A673 (cell line): ENCODE measurements around the gene PAX5. TPM values are rescaled to one million over a fixed set of nuclear protein-coding genes. Genes with fewer than 3 reads are reported as not detected.

Experiments
- BruUV-seq: library from RNA; stranded (reverse); fragments of 400-500 nt; replicated peaks from 2 replicates; lab custom pipeline; 2021; lab: Mats Ljungman, UMichigan
- CTCF ChIA-PET: fragments of 300-600 bp; sonication (Branson Sonifier 250); formaldehyde crosslinking; loops from one replicate; lab custom pipeline; 2022; ENCODE audit warnings: antibody characterized with exemption; lab: Charles Lee
- POLR2A ChIA-PET: fragments of 300-600 bp; sonication (Branson Sonifier 250); formaldehyde crosslinking; loops from one replicate; lab custom pipeline; 2022; ENCODE audit warnings: antibody characterized with exemption; ENCODE audit not compliant: low non-redundant PET; lab: Charles Lee
- DNase-seq: peaks from one replicate; pipeline ENCODE4 v3.0.0-alpha.2; 2015; ENCODE audit warnings: low spot score
- H3K27ac ChIP-seq: fragments of 200-600 bp; sonication (generic); 2 replicates; pipeline ENCODE4 v1.5.1; 2016; ENCODE audit warnings: mixed run types, low read depth, mild to moderate bottlenecking, mixed read lengths, antibody characterized with exemption, low read length; ENCODE audit not compliant: poor library complexity, severe bottlenecking
- H3K27me3 ChIP-seq: fragments of 200-600 bp; sonication (generic); replicated peaks from 2 replicates; pipeline ENCODE4 v1.6.1; 2017; ENCODE audit warnings: mixed run types, low read depth, mild to moderate bottlenecking, mixed read lengths, antibody characterized with exemption, low read length; ENCODE audit not compliant: insufficient read depth, poor library complexity
- H3K36me3 ChIP-seq: fragments of 200-600 bp; sonication (generic); 2 replicates; pipeline ENCODE4 v1.6.1; 2016; ENCODE audit warnings: mixed run types, mild to moderate bottlenecking, mixed read lengths, antibody characterized with exemption, low read length; ENCODE audit not compliant: insufficient read depth, poor library complexity, severe bottlenecking
- H3K4me1 ChIP-seq: fragments of 200-600 bp; sonication (generic); 2 replicates; pipeline ENCODE4 v1.6.1; 2017; ENCODE audit warnings: mixed run types, mild to moderate bottlenecking, mixed read lengths, antibody characterized with exemption, low read length; ENCODE audit not compliant: insufficient read depth, poor library complexity, severe bottlenecking
- H3K4me3 ChIP-seq: fragments of 200-600 bp; sonication (generic); 2 replicates; pipeline ENCODE4 v1.5.1; 2016; ENCODE audit warnings: low read depth, mixed run types, mild to moderate bottlenecking, mixed read lengths, low read length; ENCODE audit not compliant: poor library complexity, severe bottlenecking
- H3K9me3 ChIP-seq: fragments of 200-600 bp; sonication (generic); 2 replicates; pipeline ENCODE4 v1.6.1; 2016; ENCODE audit warnings: mixed run types, low read depth, mild to moderate bottlenecking, mixed read lengths, antibody characterized with exemption, low read length; ENCODE audit not compliant: poor library complexity, severe bottlenecking
- EZH2 ChIP-seq: fragments of 200-600 bp; sonication (generic); IDR thresholded peaks from 2 replicates; pipeline ENCODE4 v1.6.1; 2017; ENCODE audit warnings: borderline replicate concordance, low read depth, mild to moderate bottlenecking, mixed read lengths, antibody characterized with exemption, low read length; ENCODE audit not compliant: poor library complexity, severe bottlenecking
- intact Hi-C: fragments of 100-400 bp; cut with micrococcal nuclease; formaldehyde crosslinking; loops from one replicate; pipeline ENCODE4 v1.10.0; 2022; ENCODE audit not compliant: unreplicated experiment
- total RNA-seq: library from RNA; stranded (reverse); gene quantifications from 2 replicates; pipeline ENCODE4 v1.2.3, GENCODE V29; 2021
- TF ChIP-seq, protein P1 (sequence below): fragments of 300-800, 200-600 bp; sonication (generic); conservative IDR thresholded peaks from 2 replicates; pipeline ENCODE4 v1.5.1; 2017; ENCODE audit warnings: low read depth, mild to moderate bottlenecking, antibody characterized with exemption, low read length, moderate library complexity, mixed read lengths

The PAX5 gene
- total RNA-seq, 1 experiment from 2014 or later, result 5.5 TPM

DNA sequence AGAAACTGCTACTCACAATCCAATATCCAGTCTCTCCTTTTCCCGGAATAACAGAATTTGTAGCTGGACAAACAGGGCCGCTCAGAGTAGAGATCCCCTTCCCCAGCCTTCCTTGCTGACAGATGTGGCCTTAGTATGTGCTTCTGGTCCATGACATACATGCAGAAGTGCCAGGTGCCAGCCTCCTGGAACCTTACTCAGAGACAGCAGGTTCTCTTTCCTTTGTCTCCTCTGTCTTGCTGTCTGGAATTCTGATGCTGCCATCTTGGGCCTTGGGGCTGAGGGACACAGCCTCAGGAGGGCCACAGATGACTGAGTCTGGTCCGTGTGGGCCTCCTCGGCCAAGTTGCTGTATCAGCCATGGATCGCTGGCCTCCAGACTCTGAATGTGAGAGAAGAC, 210.1 kb downstream of the PAX5 start:
- POLR2A ChIA-PET, result no interaction called here
- Histone ChIP-seq H3K27me3 (no peaks in the 10 kb centered on the region), H3K36me3 (no peaks in the 10 kb centered on the region), H3K4me1 (no peaks in the 10 kb centered on the region), H3K9me3 (no peaks in the 10 kb centered on the region), H3K27ac (no peak overlapping the region), H3K4me3 (no peak overlapping the region)
- CTCF ChIA-PET, result no interaction called here
- intact Hi-C loops, result no loop called here
- TF ChIP-seq EZH2, result no peak
- TF ChIP-seq, protein P1, sequence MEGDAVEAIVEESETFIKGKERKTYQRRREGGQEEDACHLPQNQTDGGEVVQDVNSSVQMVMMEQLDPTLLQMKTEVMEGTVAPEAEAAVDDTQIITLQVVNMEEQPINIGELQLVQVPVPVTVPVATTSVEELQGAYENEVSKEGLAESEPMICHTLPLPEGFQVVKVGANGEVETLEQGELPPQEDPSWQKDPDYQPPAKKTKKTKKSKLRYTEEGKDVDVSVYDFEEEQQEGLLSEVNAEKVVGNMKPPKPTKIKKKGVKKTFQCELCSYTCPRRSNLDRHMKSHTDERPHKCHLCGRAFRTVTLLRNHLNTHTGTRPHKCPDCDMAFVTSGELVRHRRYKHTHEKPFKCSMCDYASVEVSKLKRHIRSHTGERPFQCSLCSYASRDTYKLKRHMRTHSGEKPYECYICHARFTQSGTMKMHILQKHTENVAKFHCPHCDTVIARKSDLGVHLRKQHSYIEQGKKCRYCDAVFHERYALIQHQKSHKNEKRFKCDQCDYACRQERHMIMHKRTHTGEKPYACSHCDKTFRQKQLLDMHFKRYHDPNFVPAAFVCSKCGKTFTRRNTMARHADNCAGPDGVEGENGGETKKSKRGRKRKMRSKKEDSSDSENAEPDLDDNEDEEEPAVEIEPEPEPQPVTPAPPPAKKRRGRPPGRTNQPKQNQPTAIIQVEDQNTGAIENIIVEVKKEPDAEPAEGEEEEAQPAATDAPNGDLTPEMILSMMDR, result no peak
- BruUV-seq, result no TSS peak
- no peak for DNase-seq

DNA sequence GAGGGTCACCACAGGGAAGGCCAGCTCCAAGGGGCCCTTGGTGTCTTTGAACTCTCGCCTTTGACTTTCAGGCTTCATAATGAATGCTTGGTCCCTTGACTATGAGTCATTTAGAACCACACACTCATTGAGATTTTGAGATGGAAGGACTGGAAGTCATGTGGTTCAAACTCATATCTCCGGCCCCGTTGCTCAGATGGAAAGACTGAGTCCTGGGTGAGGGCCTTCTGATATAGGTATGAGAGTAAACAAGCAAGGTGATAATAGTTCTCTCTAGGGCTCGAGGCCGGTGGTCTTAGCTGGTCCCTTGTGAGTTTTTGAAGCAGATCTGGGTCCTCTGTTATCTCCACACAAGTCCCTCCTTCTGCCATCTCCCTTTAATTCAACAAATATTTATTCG, 210.6 kb downstream of the PAX5 start:
- no peak for DNase-seq
- ChIA-PET POLR2A (no interaction called here), CTCF (no interaction called here)
- Histone ChIP-seq H3K4me1 (no peaks in the 10 kb centered on the region), H3K4me3 (no peak overlapping the region), H3K27me3 (no peaks in the 10 kb centered on the region), H3K9me3 (no peaks in the 10 kb centered on the region), H3K27ac (no peak overlapping the region), H3K36me3 (no peaks in the 10 kb centered on the region)
- BruUV-seq, result no TSS peak
- TF ChIP-seq, protein P1, result no peak
- no peak for TF ChIP-seq EZH2
- intact Hi-C loops, result no loop called here

DNA sequence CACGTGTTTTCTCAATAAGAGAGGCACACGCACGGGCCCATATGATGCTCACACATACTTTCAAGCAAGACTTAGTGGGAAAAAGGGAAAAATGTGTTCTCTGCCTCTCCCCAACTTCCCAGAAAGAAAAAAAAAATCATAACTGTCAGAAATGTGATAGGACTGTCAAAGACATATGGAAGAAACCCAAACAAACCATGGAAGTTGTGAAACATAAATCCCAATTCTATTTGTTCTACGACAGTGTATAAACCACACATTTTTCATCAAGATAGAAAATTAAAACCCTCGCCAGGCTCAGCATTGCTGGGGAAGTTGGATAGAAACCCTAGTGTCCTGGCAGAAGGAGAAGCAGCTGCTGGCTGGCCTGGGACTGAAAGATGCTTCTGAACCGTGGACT, 211.9 kb downstream of the PAX5 start:
- H3K4me1 ChIP-seq, result no peaks in the 10 kb centered on the region
- intact Hi-C loops, result no loop called here
- H3K27ac ChIP-seq, result no peak overlapping the region
- no peak for TF ChIP-seq EZH2
- TF ChIP-seq, protein P1, result no peak
- ChIA-PET CTCF (interaction anchor here (0.6 kb wide), 1 partner anchor 135 kb away, joined by 3 read pairs; no protein-coding TSS in a partner anchor), POLR2A (no interaction called here)
- no peaks in the 10 kb centered on the region for H3K36me3 ChIP-seq
- H3K9me3 ChIP-seq, result no peaks in the 10 kb centered on the region
- no TSS peak for BruUV-seq
- no peak overlapping the region for H3K4me3 ChIP-seq
- no peak for DNase-seq
- no peaks in the 10 kb centered on the region for H3K27me3 ChIP-seq
